Glomerular visceral epithelial cell (primary cell): Measurements from ENCODE around the gene DNAH9.

Source experiments
- DNase-seq: peaks from one replicate; pipeline ENCODE4 v3.0.0-alpha.2; 2016; ENCODE audit errors: extremely low spot score

Gene DNAH9

GRCh38 chr17:11598274-11599221, at the start of gene DNAH9:
Gene DNAH9, plus strand, starts transcription at chr17:11598470. Its CDS starts 29 bp downstream, at chr17:11598499.
- no peak for DNase-seq

GRCh38 chr17:11550431-11550830, 47.8 kb upstream of the DNAH9 start:
- DNase-seq, result no peak

GRCh38 chr17:11551442-11551841, 46.8 kb upstream of the DNAH9 start:
- DNase-seq, result no peak

- DNase-seq, result no peak
Measured at GRCh38 chr17:11553135-11553534, 45.1 kb upstream of the DNAH9 start.

- DNase-seq, result no peak
Measured at GRCh38 chr17:11554042-11554441, 44.2 kb upstream of the DNAH9 start.

- no peak for DNase-seq
Measured at GRCh38 chr17:11554542-11554941, 43.7 kb upstream of the DNAH9 start.

GRCh38 chr17:11555530-11555929, 42.7 kb upstream of the DNAH9 start:
- DNase-seq, result no peak

GRCh38 chr17:11557727-11558452, 40.4 kb upstream of the DNAH9 start:
- DNase-seq, result no peak

- DNase-seq, result no peak
Measured at GRCh38 chr17:11558681-11559234, 39.5 kb upstream of the DNAH9 start.

- DNase-seq, result no peak
Measured at GRCh38 chr17:11559601-11560000, 38.7 kb upstream of the DNAH9 start.

- no peak for DNase-seq
Measured at GRCh38 chr17:11561281-11561680, 37.0 kb upstream of the DNAH9 start.

GRCh38 chr17:11561702-11562101, 36.6 kb upstream of the DNAH9 start:
- DNase-seq, result no peak

GRCh38 chr17:11564589-11565380, 33.5 kb upstream of the DNAH9 start:
- no peak for DNase-seq

GRCh38 chr17:11565591-11565990, 32.7 kb upstream of the DNAH9 start:
- DNase-seq, result no peak

- no peak for DNase-seq
Measured at GRCh38 chr17:11578998-11579397, 19.3 kb upstream of the DNAH9 start.

- DNase-seq, result no peak
Measured at GRCh38 chr17:11580677-11581076, 17.6 kb upstream of the DNAH9 start.

GRCh38 chr17:11582217-11582616, 16.1 kb upstream of the DNAH9 start:
- no peak for DNase-seq

- no peak for DNase-seq
Measured at GRCh38 chr17:11583306-11583992, 14.8 kb upstream of the DNAH9 start.

GRCh38 chr17:11589716-11590115, 8.6 kb upstream of the DNAH9 start:
- no peak for DNase-seq

GRCh38 chr17:11601661-11602060, 3.4 kb downstream of the DNAH9 start:
- DNase-seq, result no peak

- no peak for DNase-seq
Measured at GRCh38 chr17:11608396-11608795, 10.1 kb downstream of the DNAH9 start.
